ENCODE data around the gene TMCO4.
A peak's percentile ranks its signal among the peaks of the same experiment; 100 is the strongest.

Gene TMCO4

GRCh38 chr1:19744886-19745285 is 54.8 kb downstream of the TMCO4 start:
- no peak for DNase-seq

GRCh38 chr1:19744335-19744743 is 55.4 kb downstream of the TMCO4 start:
- no peak for DNase-seq

- DNase-seq: no peak
Observed at GRCh38 chr1:19743793-19744192, 55.9 kb downstream of the TMCO4 start.

GRCh38 chr1:19743180-19743579 is 56.5 kb downstream of the TMCO4 start:
- no peak for DNase-seq

GRCh38 chr1:19739628-19740027 is 60.1 kb downstream of the TMCO4 start:
- no peak for DNase-seq

GRCh38 chr1:19738669-19739068 is 61.0 kb downstream of the TMCO4 start:
- no peak for DNase-seq

GRCh38 chr1:19738076-19738475 is 61.6 kb downstream of the TMCO4 start:
- DNase-seq: no peak

- DNase-seq: peak; percentile 86
Observed at GRCh38 chr1:19737104-19737825, 62.5 kb downstream of the TMCO4 start.

GRCh38 chr1:19735440-19736127 is 64.1 kb downstream of the TMCO4 start:
- no peak for DNase-seq

GRCh38 chr1:19734472-19734999 is 65.2 kb downstream of the TMCO4 start:
- no peak for DNase-seq

- DNase-seq: no peak
Observed at GRCh38 chr1:19734056-19734455, 65.7 kb downstream of the TMCO4 start.

- DNase-seq: no peak
Observed at GRCh38 chr1:19733615-19734014, 66.1 kb downstream of the TMCO4 start.

- no peak for DNase-seq
Observed at GRCh38 chr1:19731311-19731821, 68.3 kb downstream of the TMCO4 start.

GRCh38 chr1:19730793-19731192 is 68.9 kb downstream of the TMCO4 start:
- no peak for DNase-seq

- no peak for DNase-seq
Observed at GRCh38 chr1:19730232-19730631, 69.5 kb downstream of the TMCO4 start.

GRCh38 chr1:19728413-19729145 is 71.1 kb downstream of the TMCO4 start:
- no peak for DNase-seq

- no peak for DNase-seq
Observed at GRCh38 chr1:19725606-19726005, 74.1 kb downstream of the TMCO4 start.

- peak; percentile 42 for DNase-seq
Observed at GRCh38 chr1:19723874-19724273, 75.8 kb downstream of the TMCO4 start.

- DNase-seq: no peak
Observed at GRCh38 chr1:19720973-19721372, 78.7 kb downstream of the TMCO4 start.

- no peak for DNase-seq
Observed at GRCh38 chr1:19720174-19720573, 79.5 kb downstream of the TMCO4 start.

GRCh38 chr1:19717467-19717866 is 82.2 kb downstream of the TMCO4 start:
- DNase-seq: no peak

- peak; percentile 97 for DNase-seq
Observed at GRCh38 chr1:19715334-19716203, 84.1 kb downstream of the TMCO4 start.

Measured in eye (tissue), 1 donor.